ENCODE measurements around the gene AHRR. TPM values are rescaled to one million over a fixed set of nuclear protein-coding genes. Genes with fewer than 3 reads are reported as not detected.
"Not testable (repeated sequence)": the region's sequence is repeated elsewhere in the genome, so short reads cannot be mapped to it uniquely, and the experiment has no call there.

The AHRR gene
- total RNA-seq, 2 donors from 2014 or later, result 0.12 to 0.30 TPM

GRCh38 chr5:485946-486491 lies 164.5 kb downstream of the AHRR start:
- no peaks in the 10 kb centered on the region for H3K9me3 ChIP-seq

DNA sequence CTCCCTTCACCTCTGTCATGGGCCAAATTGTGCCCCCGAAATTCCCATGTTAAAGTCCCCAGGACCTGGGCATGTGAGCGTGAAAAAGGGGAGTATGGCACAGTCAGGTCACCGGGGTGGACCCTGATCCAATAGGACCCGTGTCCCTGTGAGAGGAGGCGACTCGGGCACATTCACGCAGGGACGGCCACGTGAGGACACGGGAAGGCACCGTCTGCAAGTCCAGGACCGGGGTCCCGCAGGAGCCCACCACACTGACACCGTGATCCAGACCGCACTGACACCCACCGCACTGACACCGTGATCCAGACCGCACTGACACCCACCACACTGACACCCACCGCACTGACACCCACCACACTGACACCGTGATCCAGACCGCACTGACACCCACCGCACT lies 165.1 kb downstream of the AHRR start:
- H3K27ac ChIP-seq; H3K4me1 ChIP-seq; H3K36me3 ChIP-seq; DNase-seq (ENCODE audit: low spot score); H3K27me3 ChIP-seq; H3K9me3 ChIP-seq; H3K4me3 ChIP-seq: not testable (repeated sequence)

More at GRCh38 chr5:485946-486491, 164.5 kb downstream of the AHRR start:
- Histone ChIP-seq H3K4me1 (peaks cover 0 to 7% of the 10 kb centered on the region in 2 donors), H3K36me3 (no peaks in the 10 kb centered on the region), H3K27ac (no peak overlapping the region), H3K4me3 (no peak overlapping the region), H3K27me3 (peaks cover 0 to 8% of the 10 kb centered on the region in 2 donors)
- no peak for DNase-seq (ENCODE audit: low spot score)
- no peak for TF ChIP-seq CTCF (IDR thresholded peaks at IDR 0.05)

Other genes with a start within 250 kb of the AHRR start
- gene PLEKHG4B, start 229.5 kb upstream of the AHRR start, total RNA-seq, result under 1 TPM; 0.08 to 0.48 TPM
- gene LRRC14B, start 130.2 kb upstream of the AHRR start, total RNA-seq, result 10 to 100 TPM in 1 of 2 donors, 1 to 10 TPM in 1; 7.7 to 51.0 TPM
- 1 to 10 TPM; 5.6 to 7.1 TPM for gene CCDC127, start 103.6 kb upstream of the AHRR start, total RNA-seq
- 100 to 1,000 TPM; 242 to 366 TPM for gene SDHA, start 103.4 kb upstream of the AHRR start, total RNA-seq
- 10 to 100 TPM; 38.1 to 46.1 TPM for gene PDCD6, start 50.1 kb upstream of the AHRR start, total RNA-seq
- gene EXOC3, start 121.5 kb downstream of the AHRR start, total RNA-seq, result 10 to 100 TPM; 34.7 to 40.7 TPM
- gene SLC9A3, start 202.7 kb downstream of the AHRR start, total RNA-seq, result 1 to 10 TPM; 1.8 to 2.3 TPM